Lung (tissue), 12 donors: ENCODE data around the gene CD7. TPM values are rescaled to one million over a fixed set of nuclear protein-coding genes. Genes with fewer than 3 reads are reported as not detected.
"Not testable (repeated sequence)": the region's sequence is repeated elsewhere in the genome, so short reads cannot be mapped to it uniquely, and the experiment has no call there.

ENCODE experiments used
- ATAC-seq: fragments of 200-7000 bp; cut with Tn5 transposase; one replicate; pipeline ENCODE4 v1.9.1; 2020; ENCODE audit warnings: moderate number of reproducible peaks; ENCODE audit not compliant: insufficient read depth, low FRiP score
- DNase-seq, 3 donors: peaks; one replicate each; pipeline ENCODE4 v3.0.0-alpha.2; 2013 to 2017
- H3K27ac ChIP-seq, 2 donors: one replicate each; pipeline ENCODE4 v1.5.1; 2013; ENCODE audit warnings: mild to moderate bottlenecking in 2 of 2, moderate library complexity in 2 of 2, control low read depth in 1 of 2, inconsistent platforms in 1 of 2, low read depth in 1 of 2, low read length in 1 of 2
- H3K27me3 ChIP-seq, 3 donors: one replicate each; pipeline ENCODE4 v1.5.1; 2013; ENCODE audit warnings: low read length in 2 of 3; ENCODE audit not compliant: control insufficient read depth in 3 of 3, insufficient read depth in 3 of 3
- H3K36me3 ChIP-seq, 4 donors: one replicate each; pipeline ENCODE4 v1.5.1; 2013; ENCODE audit warnings: low read length in 4 of 4, mild to moderate bottlenecking in 1 of 4, moderate library complexity in 1 of 4; ENCODE audit not compliant: control insufficient read depth in 4 of 4, insufficient read depth in 4 of 4
- H3K4me1 ChIP-seq, 5 donors: one replicate each; pipeline ENCODE4 v1.5.1; 2013; ENCODE audit warnings: low read length in 5 of 5, mild to moderate bottlenecking in 2 of 5, moderate library complexity in 1 of 5; ENCODE audit not compliant: control insufficient read depth in 5 of 5, insufficient read depth in 5 of 5
- H3K4me3 ChIP-seq: one replicate; pipeline ENCODE4 v1.5.1; 2013; ENCODE audit warnings: mild to moderate bottlenecking, control low read depth, moderate library complexity
- H3K9ac ChIP-seq, 2 donors: one replicate each; pipeline ENCODE4 v1.5.1; 2013; ENCODE audit warnings: low read length in 2 of 2, control low read depth in 1 of 2; ENCODE audit not compliant: insufficient read depth in 1 of 2
- H3K9me3 ChIP-seq, 4 donors: one replicate each; pipeline ENCODE4 v1.5.1; 2013; ENCODE audit warnings: low read length in 3 of 4, mild to moderate bottlenecking in 1 of 4, moderate library complexity in 1 of 4; ENCODE audit not compliant: control insufficient read depth in 4 of 4, insufficient read depth in 3 of 4
- CTCF ChIP-seq: IDR thresholded peaks from 2 replicates; pipeline ENCODE4 v1.5.1; 2012; ENCODE audit warnings: mild to moderate bottlenecking; ENCODE audit errors: control extremely low read depth, extremely low read depth
- WGBS, 2 donors: extraction: QIAGEN DNeasy Blood & Tissue Kit; methylation state at CpG; one replicate each; pipeline ENCODE4 v1.1.7; 2013; 5-methylcytosine and 5-hydroxymethylcytosine counted together
- polyA plus RNA-seq, 2 donors: library from polyadenylated mRNA; stranded (reverse); fragments of 200-250 nt; gene quantifications; one replicate each; pipeline ENCODE4 v1.2.1, GENCODE V29; 2013
- total RNA-seq, 2 donors: library from RNA; depleted of rRNA in 1 of 2; stranded (reverse); fragments of >200 nt in 1 of 2; gene quantifications; one replicate each; pipeline ENCODE4 v1.2.1, GENCODE V29; 2014 to 2021
- donor health status: control.
- donor health status: control.
- donor health status: Bipolar disorder and iron deficiency.
- donor health status: healthy.
- donor health status: DM: yes; HTN: yes; CAD: no.

Gene CD7
- total and polyA plus RNA-seq, 4 donors = 2.3 to 10.7 (median 6.1) TPM

GRCh38 chr17:82361885-82362633, 44.7 kb upstream of the CD7 start:
- ATAC-seq (no peak), DNase-seq (no peak)
- H3K4me3 ChIP-seq = no peak overlapping the region
- no peak overlapping the region for H3K9ac ChIP-seq
- H3K27ac ChIP-seq = no peak overlapping the region
- TF ChIP-seq CTCF = no peak
- peaks cover 0 to 9% (median 5%) of the 10 kb centered on the region in 3 donors for H3K27me3 ChIP-seq
- no peaks in the 10 kb centered on the region for H3K9me3 ChIP-seq
- WGBS, 2 donors = 95 to 97% methylated on average over 6 of the region's 6 CpGs
- no peaks in the 10 kb centered on the region for H3K36me3 ChIP-seq
- peaks cover 0 to 5% (median 0%) of the 10 kb centered on the region in 5 donors for H3K4me1 ChIP-seq

GRCh38 chr17:82359451-82360074, 42.2 kb upstream of the CD7 start:
- H3K9me3 ChIP-seq, H3K4me3 ChIP-seq, H3K36me3 ChIP-seq, H3K27ac ChIP-seq, DNase-seq, H3K27me3 ChIP-seq, ATAC-seq, H3K9ac ChIP-seq: not testable (repeated sequence)
- peaks cover 0 to 11% (median 0%) of the 10 kb centered on the region in 5 donors for H3K4me1 ChIP-seq
- 69 to 91% methylated on average over 1 of the region's 1 CpG for WGBS, 2 donors

GRCh38 chr17:82358465-82359350, 41.3 kb upstream of the CD7 start, which contains the start of gene TEX19:
Gene TEX19 (plus strand): TSS chr17:82359247. CDS start chr17:82362151, 2,904 bp downstream.
- DNase-seq (no peak), ATAC-seq (no peak)
- no peak for TF ChIP-seq CTCF
- Histone ChIP-seq H3K27ac (no peak within 1 kb of the TSS), H3K9ac (no peak within 1 kb of the TSS), H3K27me3 (peaks cover 0 to 9% (median 5%) of the 10 kb centered on the region in 3 donors), H3K9me3 (no peaks in the 10 kb centered on the region), H3K4me1 (peaks cover 0 to 11% (median 0%) of the 10 kb centered on the region in 5 donors), H3K36me3 (no peaks in the 10 kb centered on the region), H3K4me3 (no peak within 1 kb of the TSS)
- WGBS, 2 donors = 63 to 70% methylated on average over 21 of the region's 21 CpGs
